ENCODE measurements around the gene CBLN2.

CBLN2 gene

GRCh38 chr18:72555968-72556367 lies 11.8 kb upstream of the CBLN2 start:
- ChIA-PET CTCF (interaction anchor here (1.0 kb wide), 1 partner anchor 10 kb away, joined by 3 read pairs; no protein-coding TSS in a partner anchor), POLR2A (no interaction called here)
- no peak for DNase-seq (ENCODE audit: low read depth, low spot score)
- TF ChIP-seq, protein P1, sequence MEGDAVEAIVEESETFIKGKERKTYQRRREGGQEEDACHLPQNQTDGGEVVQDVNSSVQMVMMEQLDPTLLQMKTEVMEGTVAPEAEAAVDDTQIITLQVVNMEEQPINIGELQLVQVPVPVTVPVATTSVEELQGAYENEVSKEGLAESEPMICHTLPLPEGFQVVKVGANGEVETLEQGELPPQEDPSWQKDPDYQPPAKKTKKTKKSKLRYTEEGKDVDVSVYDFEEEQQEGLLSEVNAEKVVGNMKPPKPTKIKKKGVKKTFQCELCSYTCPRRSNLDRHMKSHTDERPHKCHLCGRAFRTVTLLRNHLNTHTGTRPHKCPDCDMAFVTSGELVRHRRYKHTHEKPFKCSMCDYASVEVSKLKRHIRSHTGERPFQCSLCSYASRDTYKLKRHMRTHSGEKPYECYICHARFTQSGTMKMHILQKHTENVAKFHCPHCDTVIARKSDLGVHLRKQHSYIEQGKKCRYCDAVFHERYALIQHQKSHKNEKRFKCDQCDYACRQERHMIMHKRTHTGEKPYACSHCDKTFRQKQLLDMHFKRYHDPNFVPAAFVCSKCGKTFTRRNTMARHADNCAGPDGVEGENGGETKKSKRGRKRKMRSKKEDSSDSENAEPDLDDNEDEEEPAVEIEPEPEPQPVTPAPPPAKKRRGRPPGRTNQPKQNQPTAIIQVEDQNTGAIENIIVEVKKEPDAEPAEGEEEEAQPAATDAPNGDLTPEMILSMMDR (IDR thresholded peaks at IDR 0.05; ENCODE audit: insufficient read depth, low read length, missing control alignments): no peak
- no peak overlapping the region for H3K4me3 ChIP-seq (ENCODE audit: low read depth, low read length)

DNA sequence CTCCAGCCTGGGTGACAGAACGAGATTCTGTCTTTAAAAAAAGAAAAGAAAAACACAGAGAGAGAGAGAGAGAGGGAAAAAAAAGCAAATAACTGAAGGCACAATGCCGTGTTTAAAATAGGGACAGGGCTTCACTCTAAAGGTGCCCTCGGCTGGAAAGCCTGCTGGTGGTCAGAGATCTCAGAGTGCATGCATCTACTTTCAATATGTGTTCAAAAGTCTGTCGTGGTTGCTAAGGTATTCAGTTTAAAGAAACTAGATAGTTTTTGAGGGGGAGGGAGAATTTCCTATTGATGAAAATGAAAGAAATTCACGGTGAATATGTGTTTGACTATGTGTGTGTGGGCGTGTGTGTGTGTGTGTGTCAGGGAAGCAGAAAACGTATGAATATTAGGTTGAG lies 11.0 kb upstream of the CBLN2 start:
- ChIA-PET CTCF (interaction anchor here (1.0 kb wide), 1 partner anchor 9 kb away, joined by 3 read pairs; no protein-coding TSS in a partner anchor), POLR2A (no interaction called here)
- TF ChIP-seq, protein P1 (IDR thresholded peaks at IDR 0.05; ENCODE audit: insufficient read depth, low read length, missing control alignments): no peak
- H3K4me3 ChIP-seq (ENCODE audit: low read depth, low read length): no peak overlapping the region
- DNase-seq (ENCODE audit: low read depth, low spot score): no peak

- ChIA-PET POLR2A (no interaction called here), CTCF (interaction anchor here (1.0 kb wide), 1 partner anchor 1611 kb away, joined by 3 read pairs; no protein-coding TSS in a partner anchor)
- TF ChIP-seq, protein P1 (IDR thresholded peaks at IDR 0.05; ENCODE audit: insufficient read depth, low read length, missing control alignments): no peak
- H3K4me3 ChIP-seq (ENCODE audit: low read depth, low read length): no peak overlapping the region
- DNase-seq (ENCODE audit: low read depth, low spot score): no peak
Observed at GRCh38 chr18:72543357-72544055, 636 bp downstream of the CBLN2 start.

- no peak for DNase-seq (ENCODE audit: low read depth, low spot score)
- CTCF ChIA-PET: no interaction called here
- POLR2A ChIA-PET: no interaction called here
- TF ChIP-seq, protein P1 (IDR thresholded peaks at IDR 0.05; ENCODE audit: insufficient read depth, low read length, missing control alignments): no peak
- no peak overlapping the region for H3K4me3 ChIP-seq (ENCODE audit: low read depth, low read length)
Observed at GRCh38 chr18:72542984-72543356, 1.2 kb downstream of the CBLN2 start.

DNA sequence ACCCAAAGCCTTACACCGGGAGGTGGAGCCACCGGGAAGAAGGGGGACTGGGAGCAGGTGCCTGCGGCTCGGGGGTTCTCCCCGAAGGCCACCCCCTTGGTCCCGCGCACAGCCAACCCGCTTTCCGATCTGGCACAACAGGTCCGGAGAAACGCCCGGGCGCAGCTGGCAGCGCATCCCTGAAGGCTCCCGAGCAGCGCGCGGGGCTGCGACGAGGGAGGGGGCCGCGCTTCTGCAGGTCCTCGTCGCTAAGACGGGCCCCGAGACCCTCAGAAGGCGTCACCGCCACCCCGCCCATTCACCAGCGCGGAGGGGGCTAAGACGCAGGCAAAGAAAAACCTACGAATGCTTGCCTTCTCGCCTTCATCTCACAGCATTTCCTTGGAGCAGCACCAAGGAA lies 1.8 kb downstream of the CBLN2 start:
- TF ChIP-seq, protein P1 (IDR thresholded peaks at IDR 0.05; ENCODE audit: insufficient read depth, low read length, missing control alignments): no peak
- CTCF ChIA-PET: no interaction called here
- no peak overlapping the region for H3K4me3 ChIP-seq (ENCODE audit: low read depth, low read length)
- DNase-seq (ENCODE audit: low read depth, low spot score): no peak
- POLR2A ChIA-PET: no interaction called here

DNA sequence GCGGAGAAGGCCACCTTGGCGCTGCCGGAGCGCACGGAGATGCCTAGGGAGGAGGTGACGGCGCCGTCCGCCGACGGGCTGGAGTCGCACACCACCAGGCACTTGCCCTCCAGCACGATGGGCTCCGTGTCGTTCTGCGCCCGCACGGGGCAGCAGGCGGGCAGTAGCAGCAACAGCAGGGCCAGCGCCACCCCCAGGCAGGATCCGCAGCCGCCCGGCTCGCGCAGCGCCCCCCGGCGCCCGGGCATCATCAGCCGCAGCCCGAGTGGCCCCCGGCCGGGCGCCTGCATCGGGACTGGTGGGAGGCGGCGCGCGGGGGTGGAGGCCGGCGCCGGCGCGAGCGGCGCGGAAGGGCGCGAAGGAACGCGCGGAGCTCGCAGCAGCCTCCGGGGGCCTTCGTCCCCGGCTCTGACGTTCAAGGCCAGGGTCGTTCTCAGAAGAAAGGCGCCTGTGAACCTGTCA lies 2.2 kb downstream of the CBLN2 start:
- POLR2A ChIA-PET: no interaction called here
- CTCF ChIA-PET: no interaction called here
- no peak overlapping the region for H3K4me3 ChIP-seq (ENCODE audit: low read depth, low read length)
- TF ChIP-seq, protein P1 (IDR thresholded peaks at IDR 0.05; ENCODE audit: insufficient read depth, low read length, missing control alignments): no peak
- DNase-seq (ENCODE audit: low read depth, low spot score): no peak
